HG03575 (cell line): ENCODE results near the gene SLU7.
A peak's percentile ranks its signal among the peaks of the same experiment; 100 is the strongest.
"Not testable (repeated sequence)": the region's sequence is repeated elsewhere in the genome, so short reads cannot be mapped to it uniquely, and the experiment has no call there.

Experiments
- ATAC-seq: cut with Tn5 transposase; IDR thresholded peaks from one replicate; pipeline ENCODE4 v1.9.1; 2021; ENCODE audit not compliant: unreplicated experiment, insufficient number of reproducible peaks, low FRiP score; ENCODE audit errors: extremely low read depth

The SLU7 gene

GRCh38 chr5:160452795-160453194, 33.9 kb upstream of the SLU7 start:
- ATAC-seq, result no peak

DNA sequence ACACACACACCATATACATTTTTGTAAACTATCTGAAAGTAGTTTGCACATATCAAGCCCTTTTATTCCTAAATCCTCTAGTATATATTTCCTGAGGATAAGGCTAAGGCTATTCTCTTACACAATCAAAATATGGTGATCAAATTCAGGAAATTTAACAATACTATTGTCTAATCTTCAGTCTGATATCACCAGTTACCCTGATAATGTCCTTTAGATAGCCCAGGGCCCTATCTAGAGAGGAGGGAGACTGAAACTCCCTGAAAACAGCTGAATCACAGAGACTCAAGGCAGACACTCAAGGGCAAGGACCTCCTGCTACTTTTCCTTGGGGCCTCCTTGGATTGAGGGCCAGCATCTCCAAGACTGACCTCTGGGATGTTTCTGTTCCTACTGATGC, 33.2 kb upstream of the SLU7 start:
- no peak for ATAC-seq

DNA sequence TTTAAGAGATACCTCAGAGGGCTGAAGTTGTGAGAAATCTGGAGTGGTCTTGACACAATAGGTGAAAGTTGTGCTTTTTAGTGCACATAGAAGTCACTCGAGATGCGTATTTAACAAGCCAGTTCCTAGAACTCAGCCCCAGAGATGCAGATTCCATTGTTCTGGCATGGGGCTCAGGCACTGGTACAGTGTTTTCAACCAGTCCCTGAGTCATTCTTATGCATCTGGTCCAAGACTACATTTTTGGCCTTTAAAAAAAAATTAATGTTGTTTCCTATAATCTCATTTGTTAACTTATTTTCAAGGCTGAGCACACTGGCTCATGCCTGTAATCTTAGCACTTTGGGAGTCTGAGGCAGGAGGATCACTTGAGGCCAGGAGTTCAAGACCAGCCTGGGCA, 32.4 kb upstream of the SLU7 start:
- ATAC-seq, result no peak

DNA sequence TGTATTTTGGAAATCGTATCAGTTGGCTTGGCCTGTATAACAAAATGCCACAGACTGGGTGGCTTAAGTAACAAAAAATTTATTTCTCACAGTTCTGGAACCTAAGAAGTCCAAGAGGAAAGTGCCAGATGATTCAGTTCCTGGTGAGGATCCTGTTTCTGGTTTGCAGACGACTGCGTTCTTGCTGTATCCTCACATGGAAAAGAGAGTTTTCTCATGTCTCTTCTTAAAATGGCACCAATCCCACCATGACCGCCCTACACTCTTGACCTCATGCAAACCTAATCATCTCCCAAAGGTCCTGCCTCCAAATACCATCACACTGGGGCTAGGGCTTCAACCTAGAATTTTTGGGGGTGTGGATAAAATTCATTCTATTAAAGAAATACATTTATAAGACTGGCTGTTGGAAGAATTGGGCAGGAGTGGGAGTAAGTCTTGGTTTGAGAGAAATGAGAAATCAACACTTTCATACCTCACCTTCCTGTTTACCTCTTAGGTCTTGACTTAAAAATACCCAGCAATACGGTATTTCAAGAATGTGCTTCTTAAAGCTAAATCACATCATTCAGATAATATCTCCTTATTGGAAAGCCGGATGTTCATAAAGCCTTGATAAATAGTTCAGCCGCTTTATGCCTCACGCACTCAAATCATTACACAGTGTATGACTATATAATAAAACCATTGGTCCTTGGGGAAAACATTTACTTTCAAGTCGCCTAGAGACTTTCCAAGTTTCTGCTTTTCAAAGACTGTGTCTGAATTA, 31.5 kb upstream of the SLU7 start:
- ATAC-seq, result peak; percentile 37

DNA sequence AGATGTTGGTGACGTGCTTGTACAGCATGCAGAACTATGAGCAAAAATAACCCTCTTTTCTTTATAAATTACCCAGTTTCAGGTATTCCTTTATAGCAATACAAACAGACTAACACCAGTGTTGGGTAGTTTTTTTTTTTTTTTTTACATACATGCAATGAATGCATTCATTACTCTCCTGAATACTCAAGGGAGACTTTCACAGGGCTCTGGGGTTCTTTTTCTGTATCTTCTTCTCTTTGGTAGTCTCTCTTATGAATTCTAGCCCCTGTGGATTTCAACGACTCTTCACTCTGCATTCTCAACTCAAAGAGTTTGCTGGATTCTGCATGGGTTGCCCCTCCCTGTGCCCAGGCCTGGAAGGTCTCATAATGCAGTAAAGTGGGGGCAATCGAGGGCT, 30.6 kb upstream of the SLU7 start:
- ATAC-seq, result no peak

DNA sequence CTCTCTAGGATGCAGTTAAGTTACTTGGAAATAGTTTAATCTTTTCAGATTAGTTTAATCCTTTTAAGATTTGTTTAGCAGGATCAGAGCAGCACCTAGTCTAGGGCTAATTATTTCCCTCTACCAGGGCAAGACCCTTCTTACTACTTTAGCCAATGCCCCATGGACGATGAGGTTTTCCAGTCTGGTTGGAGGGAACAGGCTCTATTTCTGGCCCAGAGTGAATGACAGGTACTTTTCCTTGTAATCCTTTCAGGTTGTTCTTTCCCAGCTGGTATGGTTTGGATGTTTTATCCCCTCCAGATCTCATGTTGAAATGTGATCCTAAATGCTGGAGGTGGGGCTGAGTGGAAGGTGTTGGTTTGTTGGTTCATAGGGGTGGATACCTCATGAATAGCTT, 30.0 kb upstream of the SLU7 start:
- ATAC-seq, result no peak

DNA sequence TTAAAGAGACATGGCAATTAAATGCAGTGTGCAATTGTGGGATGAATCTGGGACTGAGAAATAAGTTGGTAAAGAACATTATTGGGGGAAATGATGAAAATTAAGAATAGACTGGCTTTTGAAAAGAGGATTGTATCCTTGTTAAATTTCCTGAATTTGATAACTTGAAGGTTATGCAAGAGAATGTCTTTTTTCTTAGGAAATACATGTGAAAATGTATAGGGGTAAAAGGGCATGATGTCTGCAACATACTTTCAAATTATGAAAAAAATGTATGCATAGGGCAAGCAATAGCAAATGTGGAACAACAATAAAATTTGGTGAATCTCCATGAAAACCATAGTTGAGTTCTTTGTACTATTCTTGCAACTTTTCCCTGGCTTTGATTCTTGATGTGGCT, 26.9 kb upstream of the SLU7 start:
- ATAC-seq, result no peak

GRCh38 chr5:160445132-160445531, 26.3 kb upstream of the SLU7 start:
- ATAC-seq, result no peak

DNA sequence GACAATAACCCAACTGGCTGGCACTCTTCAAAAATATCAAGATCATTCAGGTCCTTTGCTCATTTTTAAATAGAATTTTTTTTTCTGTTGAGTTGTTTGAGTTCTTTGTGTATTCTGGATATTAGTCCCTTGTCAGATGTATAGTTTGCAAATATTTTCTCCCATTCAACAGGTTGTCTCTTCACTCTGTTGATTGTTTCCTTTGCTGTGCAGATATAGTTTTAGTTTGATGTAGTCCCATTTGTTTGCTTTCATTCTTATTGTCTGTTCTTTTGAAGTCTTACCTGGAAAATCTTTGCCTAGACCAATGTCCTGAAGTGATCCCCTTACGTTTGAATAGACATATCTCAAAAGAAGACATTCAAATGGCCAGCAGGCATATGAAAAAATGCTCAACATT, 25.5 kb upstream of the SLU7 start:
- no peak for ATAC-seq

DNA sequence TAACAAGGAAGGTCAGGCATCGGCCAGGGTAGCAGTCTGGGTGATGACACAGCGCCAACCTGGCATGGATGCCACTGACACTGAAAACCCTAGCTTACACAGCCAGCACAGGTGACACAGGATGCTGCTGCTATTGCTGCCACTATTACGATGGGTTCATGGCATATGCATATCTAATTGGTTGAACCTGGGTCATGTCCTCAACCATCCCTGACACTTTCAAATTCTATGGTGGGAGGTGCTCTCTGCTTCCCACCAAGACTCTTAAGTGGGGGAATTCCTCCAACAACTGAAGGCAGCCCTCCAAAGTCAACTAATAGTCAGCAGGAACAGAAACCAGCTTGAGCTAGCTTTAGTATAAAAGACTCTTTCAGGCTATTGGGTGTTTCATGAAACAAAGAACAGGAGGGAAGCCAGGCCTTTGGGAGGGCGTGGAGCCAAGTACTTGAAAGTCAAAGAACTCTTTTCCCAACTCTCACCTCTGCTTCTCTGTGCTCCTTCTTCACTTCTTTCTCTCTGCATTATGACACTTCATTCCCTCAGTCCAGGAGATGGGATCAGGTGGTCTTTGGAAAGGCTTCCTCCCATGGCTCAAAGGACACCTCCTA, 24.0 kb upstream of the SLU7 start:
- no peak for ATAC-seq

DNA sequence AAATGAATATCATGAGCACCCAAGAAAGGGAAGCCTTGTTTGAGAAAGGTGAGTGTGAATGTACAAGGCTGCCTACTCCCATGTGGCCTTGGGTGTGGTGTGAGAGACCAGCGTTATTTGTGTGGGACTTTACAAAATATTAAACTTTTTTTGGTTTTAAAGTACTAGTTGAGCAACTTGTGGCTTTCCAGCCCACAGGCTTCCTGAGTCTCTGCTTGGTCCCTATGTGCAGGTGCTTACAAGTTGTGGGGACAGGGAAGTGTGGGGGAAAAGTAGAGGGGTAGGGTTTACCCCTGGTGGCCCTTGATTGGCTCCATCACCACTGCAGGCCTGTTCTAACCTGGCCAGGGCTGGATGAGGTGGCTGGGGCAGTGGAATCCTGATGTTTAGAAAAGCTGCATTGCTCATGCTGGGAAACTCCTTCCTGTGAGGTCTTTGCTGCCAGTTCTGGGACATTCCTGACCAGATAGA, 22.5 kb upstream of the SLU7 start:
- ATAC-seq, result no peak

DNA sequence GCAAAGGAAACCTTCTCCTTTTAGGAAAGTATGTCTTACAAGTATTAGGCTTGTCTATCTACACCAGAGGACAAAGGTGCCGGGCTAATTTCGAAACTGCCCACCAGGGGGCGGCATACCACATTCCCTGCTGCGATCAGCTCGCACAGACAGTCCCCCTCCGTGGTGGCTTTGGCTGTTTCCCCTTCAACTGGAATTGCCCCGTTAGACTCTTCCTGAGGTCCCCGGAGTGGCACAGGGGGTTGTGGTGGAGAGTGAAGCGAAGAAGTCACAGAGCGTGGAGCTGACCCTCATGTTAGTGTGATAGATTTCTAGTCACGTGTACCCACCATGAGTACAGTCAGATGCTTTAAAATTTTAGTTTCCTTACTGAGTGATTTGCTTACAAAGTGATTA, 20.3 kb upstream of the SLU7 start:
- ATAC-seq, result peak; percentile 25

DNA sequence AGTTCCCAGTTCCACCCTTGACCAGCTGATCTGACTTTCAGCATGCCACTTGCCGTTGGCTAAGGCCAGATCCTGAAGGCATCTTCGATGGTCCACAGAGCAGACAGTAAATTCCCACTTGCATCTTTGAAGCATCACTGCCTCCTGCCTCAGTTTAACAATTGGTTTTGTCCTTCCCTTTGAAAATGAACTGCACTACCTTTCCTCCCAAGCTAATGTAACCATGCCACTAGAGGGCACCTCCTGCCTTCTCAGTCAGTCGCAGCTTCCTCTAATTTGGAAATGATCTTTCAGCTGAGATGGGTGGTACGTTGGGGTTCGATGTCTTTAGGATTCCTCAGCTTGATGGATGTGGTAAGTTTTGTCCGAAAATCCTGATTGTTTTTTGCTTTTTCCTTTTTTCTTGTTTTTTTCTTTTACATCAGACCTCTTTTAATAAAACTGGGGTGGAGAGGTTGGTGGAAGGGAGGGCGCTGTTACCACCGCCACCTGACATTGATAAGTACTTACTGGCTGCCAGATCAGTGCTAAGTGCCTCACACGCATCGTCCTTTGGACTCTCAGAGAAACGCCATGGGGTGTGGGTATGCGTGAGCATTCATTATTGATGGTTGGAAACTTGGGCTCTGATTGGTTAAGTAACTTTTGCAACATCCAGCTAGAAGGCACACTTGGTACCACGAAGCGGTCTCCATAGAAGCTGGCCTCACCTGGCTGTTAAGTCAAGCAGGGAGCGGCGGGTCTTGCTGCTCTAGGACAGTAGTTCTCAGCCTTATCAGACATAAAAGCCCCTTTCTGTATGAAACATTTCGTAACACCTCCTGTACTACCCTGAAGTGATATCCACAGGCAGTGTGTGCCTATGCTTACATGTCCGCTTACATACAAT, 19.7 kb upstream of the SLU7 start:
- peak; percentile 16 for ATAC-seq

DNA sequence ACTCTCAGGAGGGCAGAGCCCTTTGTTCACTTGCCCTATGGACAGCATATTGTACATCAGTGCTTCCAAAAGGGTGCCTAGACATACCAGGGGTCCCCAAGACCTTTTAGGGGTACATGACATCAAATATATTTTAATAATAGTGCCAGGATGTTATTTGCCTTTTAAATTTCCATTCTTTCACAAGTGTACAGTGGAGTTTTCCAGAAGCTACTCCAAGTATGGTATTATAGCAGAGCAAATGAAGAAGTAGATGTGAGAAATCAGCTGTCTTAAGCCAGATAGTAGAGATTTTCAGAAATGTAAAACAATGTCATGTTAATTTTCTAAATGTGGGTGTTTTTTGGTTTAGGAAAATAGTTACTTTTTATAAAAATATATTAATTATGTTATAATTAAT, 18.4 kb upstream of the SLU7 start:
- no peak for ATAC-seq

DNA sequence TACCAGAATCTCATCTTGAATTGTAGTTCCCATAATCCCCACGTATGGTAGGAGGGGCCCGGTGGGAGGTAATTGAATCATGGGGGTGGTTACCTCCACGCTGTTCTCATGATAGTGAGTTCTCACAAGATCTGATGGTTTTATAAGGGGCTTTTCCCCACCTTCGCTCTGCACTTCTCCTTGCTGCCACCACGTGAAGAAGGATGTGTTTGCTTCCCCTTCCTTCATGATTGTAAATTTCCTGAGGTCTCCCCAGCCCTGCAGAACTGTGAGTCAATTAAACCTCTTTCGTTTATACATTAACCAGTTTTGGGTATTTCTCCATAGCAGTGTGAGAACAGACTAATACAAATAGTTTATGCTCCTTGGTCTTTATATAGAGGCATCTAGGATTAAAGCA, 17.8 kb upstream of the SLU7 start:
- not testable (repeated sequence) for ATAC-seq

GRCh38 chr5:160436017-160436416, 17.1 kb upstream of the SLU7 start:
- no peak for ATAC-seq

- ATAC-seq, result no peak
Observed at GRCh38 chr5:160435532-160435931, 16.7 kb upstream of the SLU7 start.

DNA sequence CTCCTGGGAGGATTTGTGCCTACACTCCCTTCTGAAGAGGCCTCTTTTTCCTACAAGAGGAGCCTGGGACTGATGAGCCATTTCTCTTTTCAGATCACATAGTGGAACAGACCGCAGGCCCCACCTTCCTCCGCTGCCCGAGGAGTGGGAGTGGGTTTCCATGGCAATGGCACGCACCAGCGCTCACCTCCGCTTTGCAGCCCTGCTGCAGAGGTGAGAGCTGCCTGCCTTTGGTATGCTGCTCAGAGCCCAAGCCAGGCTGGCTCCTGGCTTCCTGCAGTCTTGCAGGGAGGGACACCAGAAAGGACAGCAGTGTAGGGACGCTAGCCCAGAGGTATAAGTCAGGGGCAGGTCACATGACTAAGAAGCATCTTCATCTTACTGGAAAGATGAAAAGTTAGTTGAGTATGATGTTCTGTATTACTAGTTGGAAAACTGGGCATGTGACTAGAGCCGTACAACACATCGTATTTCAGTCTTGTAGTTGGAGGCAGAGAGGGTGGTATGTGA, 15.2 kb upstream of the SLU7 start:
- peak; percentile 69 for ATAC-seq

- ATAC-seq, result no peak
Observed at GRCh38 chr5:160432787-160433186, 13.9 kb upstream of the SLU7 start.

DNA sequence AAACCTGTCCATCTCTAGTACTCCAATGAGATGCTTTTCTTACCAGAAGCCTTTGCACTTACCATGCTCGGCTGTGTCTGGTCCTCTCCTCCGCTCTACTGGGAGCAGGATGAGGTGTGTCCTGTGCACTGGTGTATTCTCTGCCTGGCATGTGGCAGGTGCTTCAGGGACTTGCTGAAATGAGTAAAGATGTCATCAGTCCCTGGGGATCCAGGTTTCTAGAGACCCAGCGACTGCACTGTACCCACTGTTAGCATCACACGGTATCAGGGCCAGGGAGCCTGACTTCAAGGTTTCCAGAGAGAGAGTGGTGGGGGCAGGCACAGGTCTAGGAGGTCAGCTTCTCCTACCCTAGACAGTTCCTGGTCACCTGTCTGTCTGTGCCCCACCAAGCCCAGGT, 13.3 kb upstream of the SLU7 start:
- no peak for ATAC-seq
